ENCODE measurements around the gene CFAP210. TPM values are rescaled to one million over a fixed set of nuclear protein-coding genes. Genes with fewer than 3 reads are reported as not detected.

CFAP210 gene
- total and polyA plus RNA-seq, 10 of the 15 experiments (the other 5 are each of a cell fraction or from before 2014, with no cell fraction given) = not detected

DNA sequence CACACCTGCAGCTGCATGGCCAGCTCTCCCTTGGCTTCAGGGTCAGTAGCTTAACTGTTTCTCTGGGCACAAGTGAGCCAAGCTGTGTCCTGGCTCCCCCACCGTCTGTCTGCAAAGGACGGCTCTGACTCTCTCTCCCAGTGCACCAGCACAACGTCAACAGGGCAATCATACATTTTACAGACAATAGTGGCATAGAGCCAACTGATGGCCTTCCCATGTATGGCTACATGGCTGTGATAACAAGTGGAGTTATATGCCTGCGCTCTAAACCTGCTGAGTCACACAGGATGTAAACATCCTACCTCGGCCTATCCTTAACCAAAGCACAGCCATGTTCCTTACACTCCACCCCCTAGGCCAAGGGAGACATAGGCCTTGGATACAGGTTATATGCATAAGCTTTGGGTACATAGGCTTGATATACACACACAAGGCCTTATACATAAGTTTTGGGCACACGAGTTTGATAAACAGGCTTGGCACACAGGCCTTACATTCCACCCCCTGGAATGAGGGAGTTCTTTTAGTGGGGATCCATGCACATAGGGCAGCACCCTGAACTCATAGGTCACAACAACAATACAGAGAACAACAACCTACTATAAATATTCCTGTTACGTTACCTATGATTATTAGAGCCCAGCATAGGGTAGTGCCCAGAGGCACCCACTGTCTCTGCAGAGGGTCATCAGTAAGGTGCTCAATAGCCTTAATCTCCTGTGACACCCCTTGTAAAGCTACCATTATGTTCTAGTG lies 17.7 kb upstream of the CFAP210 start:
- DNase-seq (ENCODE audit: low read depth, low spot score) = no peak
- intact Hi-C loops (cut with micrococcal nuclease; ENCODE audit: unreplicated experiment) = no loop called here
- SMC1A ChIA-PET (ENCODE audit: uncharacterized antibody, unreplicated experiment) = interaction anchor here (1.8 kb wide), 1 partner anchor 14 kb away, joined by 9 read pairs; no protein-coding TSS in a partner anchor
- TF ChIP-seq FOXM1 (IDR thresholded peaks at IDR 0.05; ENCODE audit: low read depth, low read length) (no peak), MEF2A (IDR thresholded peaks at IDR 0.05; ENCODE audit: insufficient read depth, low read depth, low read length) (no peak), SMAD1 (IDR thresholded peaks at IDR 0.05; ENCODE audit: low read depth, partially characterized antibody) (no peak), ATF7 (IDR thresholded peaks at IDR 0.05; ENCODE audit: low read depth) (no peak), SMC3 (IDR thresholded peaks at IDR 0.05; ENCODE audit: borderline replicate concordance, low read length) (no peak), TBL1XR1 (IDR thresholded peaks at IDR 0.05; ENCODE audit: low read depth, low read length) (no peak), MTA3 (IDR thresholded peaks at IDR 0.05; ENCODE audit: borderline replicate concordance, low read length) (no peak), NRF1 (conservative IDR thresholded peaks at IDR 0.05; ENCODE audit: low read depth, low read length) (no peak), ETV6 (conservative IDR thresholded peaks at IDR 0.05 in 1 of 2, IDR thresholded peaks at IDR 0.05 in 1 of 2; ENCODE audit: borderline replicate concordance in 1 of 2, low read depth in 1 of 2) (no peak)
- TF ChIP-seq, protein P1, sequence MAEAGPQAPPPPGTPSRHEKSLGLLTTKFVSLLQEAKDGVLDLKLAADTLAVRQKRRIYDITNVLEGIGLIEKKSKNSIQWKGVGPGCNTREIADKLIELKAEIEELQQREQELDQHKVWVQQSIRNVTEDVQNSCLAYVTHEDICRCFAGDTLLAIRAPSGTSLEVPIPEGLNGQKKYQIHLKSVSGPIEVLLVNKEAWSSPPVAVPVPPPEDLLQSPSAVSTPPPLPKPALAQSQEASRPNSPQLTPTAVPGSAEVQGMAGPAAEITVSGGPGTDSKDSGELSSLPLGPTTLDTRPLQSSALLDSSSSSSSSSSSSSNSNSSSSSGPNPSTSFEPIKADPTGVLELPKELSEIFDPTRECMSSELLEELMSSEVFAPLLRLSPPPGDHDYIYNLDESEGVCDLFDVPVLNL (IDR thresholded peaks at IDR 0.05; ENCODE audit: low read depth, low read length) = no peak
- TF ChIP-seq, protein P2, sequence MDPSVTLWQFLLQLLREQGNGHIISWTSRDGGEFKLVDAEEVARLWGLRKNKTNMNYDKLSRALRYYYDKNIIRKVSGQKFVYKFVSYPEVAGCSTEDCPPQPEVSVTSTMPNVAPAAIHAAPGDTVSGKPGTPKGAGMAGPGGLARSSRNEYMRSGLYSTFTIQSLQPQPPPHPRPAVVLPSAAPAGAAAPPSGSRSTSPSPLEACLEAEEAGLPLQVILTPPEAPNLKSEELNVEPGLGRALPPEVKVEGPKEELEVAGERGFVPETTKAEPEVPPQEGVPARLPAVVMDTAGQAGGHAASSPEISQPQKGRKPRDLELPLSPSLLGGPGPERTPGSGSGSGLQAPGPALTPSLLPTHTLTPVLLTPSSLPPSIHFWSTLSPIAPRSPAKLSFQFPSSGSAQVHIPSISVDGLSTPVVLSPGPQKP (IDR thresholded peaks at IDR 0.05; ENCODE audit: low read depth, low read length) = no peak
- no peak for ATAC-seq
- H3K27me3 ChIP-seq (replicated peaks in 1 of 2; ENCODE audit: control insufficient read depth in 2 of 2, insufficient read depth in 2 of 2, low read length in 1 of 2) = no peaks in the 10 kb centered on the region
- no peaks in the 10 kb centered on the region for H3K9me3 ChIP-seq (replicated peaks; ENCODE audit: control insufficient read depth, insufficient read depth, low read length)
- H3K36me3 ChIP-seq (ENCODE audit: control insufficient read depth in 2 of 2, insufficient read depth in 2 of 2, low read length in 1 of 2) = no peaks in the 10 kb centered on the region
- no TSS peak for BruUV-seq (replicated peaks)
- H3K9ac ChIP-seq (ENCODE audit: control insufficient read depth, insufficient read depth, low read length) = no peak overlapping the region
- CTCF ChIA-PET = no interaction called here
- no peaks in the 10 kb centered on the region for H3K4me1 ChIP-seq (ENCODE audit: control insufficient read depth, insufficient read depth, low read length)
- no peak overlapping the region for H3K4me2 ChIP-seq (ENCODE audit: control insufficient read depth, insufficient read depth)
- POLR2A ChIA-PET = interaction anchor here (0.6 kb wide), 1 partner anchor 91 kb away, joined by 3 read pairs; no protein-coding TSS in a partner anchor
- no peak overlapping the region for H3K4me3 ChIP-seq
- 80% methylated on average over 7 of the region's 7 CpGs for WGBS (ENCODE audit: insufficient coverage, insufficient replicate concordance, low lambda C conversion rate, missing lambda C conversion rate)
- RAD21 ChIA-PET (ENCODE audit: unreplicated experiment) = no interaction called here
- no peaks in the 10 kb centered on the region for H4K20me1 ChIP-seq (ENCODE audit: control insufficient read depth, insufficient read depth)
- H3K79me2 ChIP-seq (ENCODE audit: control insufficient read depth, insufficient read depth, low read length) = no peaks in the 10 kb centered on the region
- in situ Hi-C loops (cut with MboI) = no loop called here
- no peak for FAIRE-seq
- no peak overlapping the region for H3K27ac ChIP-seq (ENCODE audit: control insufficient read depth, insufficient read depth)
- no peak overlapping the region for H2AFZ ChIP-seq (ENCODE audit: control insufficient read depth, low read depth, low read length)

Data from GM12878 (cell line).